Smooth muscle cell (in vitro differentiated cells): Measurements from ENCODE around the gene ANK2. TPM values are rescaled to one million over a fixed set of nuclear protein-coding genes. Genes with fewer than 3 reads are reported as not detected.

Source experiments
- DNase-seq: peaks from one replicate; lab custom pipeline; 2025; ENCODE audit not compliant: unreplicated experiment; lab: John Stamatoyannopoulos, UW
- H2AFZ ChIP-seq: fragments of 200-600 bp; sonication (generic); 2 replicates; pipeline ENCODE4 v1.6.0; 2016; ENCODE audit warnings: antibody characterized with exemption, low read depth, mild to moderate bottlenecking
- H3F3A ChIP-seq: fragments of 200-600 bp; sonication (generic); 2 replicates; pipeline ENCODE4 v1.6.0; 2017; ENCODE audit warnings: antibody characterized with exemption, low read depth
- H3K27ac ChIP-seq: fragments of 200-600 bp; sonication (generic); 2 replicates; pipeline ENCODE4 v1.5.1; 2016; ENCODE audit warnings: low read depth, mild to moderate bottlenecking
- H3K27me3 ChIP-seq: fragments of 200-600 bp; sonication (generic); 2 replicates; pipeline ENCODE4 v1.6.1; 2016; ENCODE audit warnings: low read depth, mild to moderate bottlenecking
- H3K36me3 ChIP-seq: fragments of 200-600 bp; sonication (generic); 2 replicates; pipeline ENCODE4 v1.5.1; 2016; ENCODE audit warnings: low read depth
- H3K4me1 ChIP-seq: fragments of 200-600 bp; sonication (generic); 2 replicates; pipeline ENCODE4 v1.5.1; 2016; ENCODE audit warnings: low read depth
- H3K4me2 ChIP-seq: fragments of 200-600 bp; sonication (generic); 2 replicates; pipeline ENCODE4 v1.6.0; 2016; ENCODE audit warnings: mild to moderate bottlenecking
- H3K4me3 ChIP-seq: fragments of 200-600 bp; sonication (generic); 2 replicates; pipeline ENCODE4 v1.5.1; 2016; ENCODE audit warnings: mild to moderate bottlenecking
- H3K79me2 ChIP-seq: fragments of 200-600 bp; sonication (generic); 2 replicates; pipeline ENCODE4 v1.6.0; 2016; ENCODE audit warnings: low read depth, mild to moderate bottlenecking
- H3K9ac ChIP-seq: fragments of 200-600 bp; sonication (generic); 2 replicates; pipeline ENCODE4 v1.6.0; 2016; ENCODE audit warnings: low read depth
- H3K9me3 ChIP-seq: fragments of 200-600 bp; sonication (generic); replicated peaks from 2 replicates; pipeline ENCODE4 v1.5.1; 2016; ENCODE audit warnings: low read depth
- H4K20me1 ChIP-seq: fragments of 200-600 bp; sonication (generic); 2 replicates; pipeline ENCODE4 v1.6.0; 2016; ENCODE audit warnings: low read depth
- WGBS: methylation state at CpG from one replicate; pipeline ENCODE4 v1.1.7; 2016; ENCODE audit warnings: low lambda C conversion rate; 5-methylcytosine and 5-hydroxymethylcytosine counted together
- polyA plus RNA-seq: library from polyadenylated mRNA; unstranded; fragments of >200 nt; fragmentation: Nextera tagmentation; extraction: Ambion mirVana; gene quantifications from 2 replicates; pipeline ENCODE4 v1.2.1, GENCODE V29; 2016
- total RNA-seq: library from RNA; depleted of rRNA; stranded (reverse); fragments of >200 nt; gene quantifications from 2 replicates; pipeline ENCODE4 v1.2.3, GENCODE V29; 2014
- TF ChIP-seq, protein P1 (sequence below): fragments of 200-600 bp; sonication (generic); IDR thresholded peaks from 2 replicates; pipeline ENCODE4 v1.5.1; 2017; ENCODE audit warnings: borderline replicate concordance, mild to moderate bottlenecking, antibody characterized with exemption; ENCODE audit not compliant: insufficient read depth, poor library complexity, severe bottlenecking

The ANK2 gene
- total and polyA plus RNA-seq, 2 experiments from 2014 or later = 2.2 to 8.1 TPM

DNA sequence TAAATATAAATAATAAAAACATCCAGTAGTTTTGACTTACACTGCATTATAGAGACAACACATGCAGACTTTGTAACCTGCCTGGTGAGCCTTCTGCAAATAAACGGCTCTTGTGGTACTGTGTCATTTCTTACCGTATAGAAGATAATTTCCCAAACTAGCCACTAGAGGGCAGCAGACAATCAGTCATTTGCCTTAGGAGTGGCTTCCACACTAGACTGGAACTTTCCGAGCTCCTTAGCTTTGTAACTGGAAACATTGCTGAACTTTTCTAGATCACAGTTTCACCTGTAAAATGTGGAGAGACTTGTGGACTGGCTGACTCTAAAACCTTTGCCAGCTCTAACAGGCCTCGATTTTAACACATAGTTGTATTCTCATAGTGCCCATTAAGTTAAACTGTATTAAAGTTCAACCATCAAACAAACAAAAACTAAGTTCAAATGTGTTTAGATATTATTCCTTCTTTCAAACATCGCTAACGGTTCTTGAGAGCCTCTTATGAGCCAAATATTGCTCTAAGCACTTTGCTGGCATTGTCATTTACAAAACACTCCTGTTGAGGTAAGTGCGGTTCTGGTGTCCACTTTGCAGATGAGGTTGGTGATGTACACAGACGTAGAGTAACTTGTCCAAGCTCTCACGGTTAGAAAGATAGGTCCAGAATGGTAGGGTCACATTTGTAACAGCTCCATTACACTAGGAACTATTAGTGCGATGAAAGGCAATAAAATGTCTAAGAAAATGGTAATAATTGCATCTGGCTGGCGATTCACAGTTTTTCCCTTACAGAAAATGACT, 345.5 kb downstream of the ANK2 start:
- H3K9ac ChIP-seq = no peak overlapping the region
- 54% methylated on average over 11 of the region's 11 CpGs for WGBS
- no peaks in the 10 kb centered on the region for H4K20me1 ChIP-seq
- H3K4me3 ChIP-seq = no peak overlapping the region
- H3F3A ChIP-seq = no peaks in the 10 kb centered on the region
- TF ChIP-seq, protein P1, sequence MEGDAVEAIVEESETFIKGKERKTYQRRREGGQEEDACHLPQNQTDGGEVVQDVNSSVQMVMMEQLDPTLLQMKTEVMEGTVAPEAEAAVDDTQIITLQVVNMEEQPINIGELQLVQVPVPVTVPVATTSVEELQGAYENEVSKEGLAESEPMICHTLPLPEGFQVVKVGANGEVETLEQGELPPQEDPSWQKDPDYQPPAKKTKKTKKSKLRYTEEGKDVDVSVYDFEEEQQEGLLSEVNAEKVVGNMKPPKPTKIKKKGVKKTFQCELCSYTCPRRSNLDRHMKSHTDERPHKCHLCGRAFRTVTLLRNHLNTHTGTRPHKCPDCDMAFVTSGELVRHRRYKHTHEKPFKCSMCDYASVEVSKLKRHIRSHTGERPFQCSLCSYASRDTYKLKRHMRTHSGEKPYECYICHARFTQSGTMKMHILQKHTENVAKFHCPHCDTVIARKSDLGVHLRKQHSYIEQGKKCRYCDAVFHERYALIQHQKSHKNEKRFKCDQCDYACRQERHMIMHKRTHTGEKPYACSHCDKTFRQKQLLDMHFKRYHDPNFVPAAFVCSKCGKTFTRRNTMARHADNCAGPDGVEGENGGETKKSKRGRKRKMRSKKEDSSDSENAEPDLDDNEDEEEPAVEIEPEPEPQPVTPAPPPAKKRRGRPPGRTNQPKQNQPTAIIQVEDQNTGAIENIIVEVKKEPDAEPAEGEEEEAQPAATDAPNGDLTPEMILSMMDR = peak; percentile 81
- peak overlapping the region; percentile 50 for H2AFZ ChIP-seq
- H3K27ac ChIP-seq = no peak overlapping the region
- no peak overlapping the region for H3K4me2 ChIP-seq
- H3K79me2 ChIP-seq = no peaks in the 10 kb centered on the region
- H3K4me1 ChIP-seq = no peaks in the 10 kb centered on the region
- no peaks in the 10 kb centered on the region for H3K9me3 ChIP-seq
- H3K36me3 ChIP-seq = no peaks in the 10 kb centered on the region
- no peak for DNase-seq
- H3K27me3 ChIP-seq = no peaks in the 10 kb centered on the region

GRCh38 chr4:113397114-113397701, 347.8 kb downstream of the ANK2 start:
- TF ChIP-seq, protein P1 = no peak
- Histone ChIP-seq H4K20me1 (no peaks in the 10 kb centered on the region), H3K27ac (no peak overlapping the region), H3K4me3 (no peak overlapping the region), H3F3A (no peaks in the 10 kb centered on the region), H3K79me2 (no peaks in the 10 kb centered on the region), H3K9ac (no peak overlapping the region), H3K36me3 (no peaks in the 10 kb centered on the region), H3K9me3 (no peaks in the 10 kb centered on the region), H3K4me2 (no peak overlapping the region), H3K4me1 (no peaks in the 10 kb centered on the region), H3K27me3 (no peaks in the 10 kb centered on the region), H2AFZ (peak overlapping the region; percentile 14)
- 58% methylated on average over 5 of the region's 5 CpGs for WGBS
- no peak for DNase-seq

DNA sequence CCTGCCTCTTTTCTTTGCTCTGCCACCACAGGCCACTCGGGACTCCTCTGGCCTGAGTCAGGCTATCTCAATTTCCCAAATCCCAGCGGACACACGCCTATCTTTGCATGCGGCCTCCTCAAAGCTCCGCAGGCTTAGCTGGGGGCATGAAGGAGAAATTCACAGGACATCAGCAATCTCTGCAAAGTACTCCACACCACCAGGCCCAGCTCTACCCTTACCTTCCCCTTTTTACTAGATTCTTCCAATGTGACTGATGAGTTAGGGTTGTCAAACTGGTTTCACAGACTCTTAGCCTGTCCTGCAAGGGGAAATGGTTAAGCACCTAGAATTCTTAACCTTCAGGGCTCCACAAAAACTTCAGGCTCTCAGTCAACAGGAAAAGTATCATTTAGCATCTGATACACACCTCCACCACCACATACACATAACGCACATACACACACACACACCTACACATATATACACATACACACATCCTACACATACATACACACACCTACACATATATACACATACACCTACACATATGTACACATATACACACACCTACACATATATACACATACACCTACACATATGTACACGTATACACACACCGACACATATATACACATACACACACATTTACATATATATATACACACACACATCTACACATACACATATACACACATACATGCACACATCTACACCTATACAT, 349.1 kb downstream of the ANK2 start:
- H3K36me3 ChIP-seq = no peaks in the 10 kb centered on the region
- H3K27me3 ChIP-seq = no peaks in the 10 kb centered on the region
- no peak for DNase-seq
- no peaks in the 10 kb centered on the region for H3K4me1 ChIP-seq
- no peak overlapping the region for H2AFZ ChIP-seq
- no peak overlapping the region for H3K4me3 ChIP-seq
- H3K79me2 ChIP-seq = no peaks in the 10 kb centered on the region
- WGBS = 61% methylated on average over 8 of the region's 8 CpGs
- no peaks in the 10 kb centered on the region for H4K20me1 ChIP-seq
- TF ChIP-seq, protein P1 = no peak
- no peaks in the 10 kb centered on the region for H3K9me3 ChIP-seq
- peak overlapping the region; percentile 44 for H3K27ac ChIP-seq
- no peak overlapping the region for H3K9ac ChIP-seq
- H3F3A ChIP-seq = no peaks in the 10 kb centered on the region
- H3K4me2 ChIP-seq = no peak overlapping the region
